Trophoblast cell (in vitro differentiated cells and primary cell): ENCODE data around the gene ONECUT1.

Source experiments
- DNase-seq, 2 donors: peaks; one replicate each; pipeline ENCODE4 v3.0.0-alpha.2; 2016
- H2AFZ ChIP-seq: 2 replicates; pipeline ENCODE4 v1.6.1; 2013; ENCODE audit warnings: low read length, moderate library complexity, mild to moderate bottlenecking; ENCODE audit not compliant: insufficient read depth, poor library complexity
- H2AK5ac ChIP-seq: 2 replicates; pipeline ENCODE4 v1.6.1; 2013; ENCODE audit warnings: mild to moderate bottlenecking, low read length
- H2BK120ac ChIP-seq: 2 replicates; pipeline ENCODE4 v1.6.1; 2013; ENCODE audit warnings: low read length, mild to moderate bottlenecking, moderate library complexity; ENCODE audit not compliant: insufficient read depth, poor library complexity
- H2BK12ac ChIP-seq: 2 replicates; pipeline ENCODE4 v1.6.1; 2013; ENCODE audit warnings: mild to moderate bottlenecking, low read length, moderate library complexity
- H2BK5ac ChIP-seq: 2 replicates; pipeline ENCODE4 v1.6.1; 2013; ENCODE audit warnings: low read length, low read depth, moderate library complexity, mild to moderate bottlenecking; ENCODE audit not compliant: poor library complexity
- H3K14ac ChIP-seq: 2 replicates; pipeline ENCODE4 v1.6.1; 2013; ENCODE audit warnings: mild to moderate bottlenecking, low read length
- H3K18ac ChIP-seq: 2 replicates; pipeline ENCODE4 v1.6.1; 2013; ENCODE audit warnings: mild to moderate bottlenecking, low read length
- H3K23ac ChIP-seq: 2 replicates; pipeline ENCODE4 v1.6.1; 2013; ENCODE audit warnings: low read length
- H3K27ac ChIP-seq: 2 replicates; pipeline ENCODE4 v1.5.1; 2013; ENCODE audit warnings: low read depth, mild to moderate bottlenecking, inconsistent platforms, low read length, moderate library complexity
- H3K27me3 ChIP-seq: 2 replicates; pipeline ENCODE4 v1.6.1; 2013; ENCODE audit warnings: inconsistent platforms, mild to moderate bottlenecking, low read length, moderate library complexity; ENCODE audit not compliant: insufficient read depth
- H3K36me3 ChIP-seq, 2 experiments: 1 replicate in 1 of 2; 2 replicates in 1 of 2; pipeline ENCODE4 v1.6.1; 2013; ENCODE audit warnings: low read length in 2 of 2, mild to moderate bottlenecking in 2 of 2, moderate library complexity in 1 of 2; ENCODE audit not compliant: insufficient read depth in 2 of 2, control insufficient read depth in 1 of 2
- H3K4ac ChIP-seq: 2 replicates; pipeline ENCODE4 v1.6.1; 2013; ENCODE audit warnings: low read depth, mild to moderate bottlenecking, low read length, moderate library complexity
- H3K4me1 ChIP-seq, 2 experiments: 1 replicate in 1 of 2; 2 replicates in 1 of 2; pipeline ENCODE4 v1.6.1; 2013; ENCODE audit warnings: low read length in 2 of 2, mild to moderate bottlenecking in 2 of 2, moderate library complexity in 1 of 2; ENCODE audit not compliant: insufficient read depth in 2 of 2, control insufficient read depth in 1 of 2
- H3K4me2 ChIP-seq: 2 replicates; pipeline ENCODE4 v1.6.1; 2013; ENCODE audit warnings: inconsistent platforms, mild to moderate bottlenecking, low read length, moderate library complexity
- H3K4me3 ChIP-seq: 2 replicates; pipeline ENCODE4 v1.5.1; 2013; ENCODE audit warnings: mild to moderate bottlenecking, low read depth, low read length, inconsistent platforms
- H3K79me1 ChIP-seq: one replicate; pipeline ENCODE4 v1.6.1; 2013; ENCODE audit warnings: low read length
- H3K79me2 ChIP-seq: 2 replicates; pipeline ENCODE4 v1.6.1; 2013; ENCODE audit warnings: low read length, mild to moderate bottlenecking; ENCODE audit not compliant: control insufficient read depth, insufficient read depth, poor library complexity
- H3K9ac ChIP-seq: 2 replicates; pipeline ENCODE4 v1.6.1; 2013; ENCODE audit warnings: mild to moderate bottlenecking, low read length
- H3K9me3 ChIP-seq: 2 replicates; pipeline ENCODE4 v1.6.1; 2013; ENCODE audit warnings: low read depth, mild to moderate bottlenecking, control low read depth, inconsistent platforms, low read length; ENCODE audit not compliant: insufficient read depth
- H4K12ac ChIP-seq: 2 replicates; pipeline ENCODE4 v1.6.1; 2013; ENCODE audit warnings: low read depth, mild to moderate bottlenecking, low read length, moderate library complexity
- H4K8ac ChIP-seq: 2 replicates; pipeline ENCODE4 v1.6.1; 2013; ENCODE audit warnings: low read depth, mild to moderate bottlenecking, low read length, moderate library complexity
- H4K91ac ChIP-seq: one replicate; pipeline ENCODE4 v1.6.1; 2013; ENCODE audit warnings: low read depth, mild to moderate bottlenecking, low read length, moderate library complexity
- WGBS: extraction: QIAGEN DNeasy Blood & Tissue Kit; methylation state at CpG from one replicate; pipeline ENCODE4 v1.1.7; 2013; ENCODE audit warnings: missing lambda C conversion rate; ENCODE audit not compliant: insufficient read length, insufficient coverage; ENCODE audit errors: extremely low coverage; 5-methylcytosine and 5-hydroxymethylcytosine counted together

ONECUT1 gene

DNA sequence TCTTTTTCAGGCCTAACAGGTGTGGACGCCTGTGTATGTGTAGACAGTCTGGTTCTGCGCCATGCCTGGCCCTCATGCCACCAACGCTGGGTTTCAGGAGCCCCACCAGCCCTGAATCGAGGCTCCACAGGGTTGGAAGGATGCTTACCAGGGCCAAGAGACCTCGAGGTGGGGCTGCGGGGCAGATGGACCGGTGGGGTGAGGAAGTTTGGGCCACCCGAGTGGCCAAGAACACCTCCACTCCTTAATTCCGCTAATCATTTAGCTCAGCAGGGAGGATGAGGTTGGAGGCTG, 6.0 kb upstream of the ONECUT1 start:
- no peak for DNase-seq
- Histone ChIP-seq H3K27me3 (peaks cover 68% of the 10 kb centered on the region), H2AK5ac (no peak overlapping the region), H4K12ac (no peak overlapping the region), H3K23ac (no peak overlapping the region), H4K91ac (no peak overlapping the region), H2BK12ac (no peak overlapping the region), H3K9me3 (peaks cover 4% of the 10 kb centered on the region), H3K36me3 (no peaks in the 10 kb centered on the region), H3K4me2 (no peak overlapping the region), H2BK5ac (no peak overlapping the region), H3K27ac (no peak overlapping the region), H3K4me1 (peaks cover 0 to 1% of the 10 kb centered on the region in 2 experiments), H4K8ac (no peak overlapping the region), H3K79me1 (no peaks in the 10 kb centered on the region), H2AFZ (no peak overlapping the region), H3K18ac (no peak overlapping the region), H3K4ac (no peak overlapping the region), H3K14ac (no peak overlapping the region), H3K4me3 (no peak overlapping the region), H3K79me2 (no peaks in the 10 kb centered on the region), H2BK120ac (no peak overlapping the region), H3K9ac (no peak overlapping the region)
- no CpG with 5 or more reads among the region's 9 CpGs for WGBS

GRCh38 chr15:52795464-52796227, 5.5 kb upstream of the ONECUT1 start:
- Histone ChIP-seq H3K4me1 (peaks cover 0 to 4% of the 10 kb centered on the region in 2 experiments), H3K79me1 (no peaks in the 10 kb centered on the region), H3K4me3 (no peak overlapping the region), H2BK12ac (no peak overlapping the region), H3K4ac (no peak overlapping the region), H4K12ac (no peak overlapping the region), H3K79me2 (no peaks in the 10 kb centered on the region), H3K36me3 (no peaks in the 10 kb centered on the region), H3K27me3 (peaks cover 69% of the 10 kb centered on the region), H3K9me3 (peaks cover 5% of the 10 kb centered on the region), H2AFZ (no peak overlapping the region), H4K8ac (no peak overlapping the region), H2BK5ac (no peak overlapping the region), H3K9ac (no peak overlapping the region), H3K23ac (no peak overlapping the region), H3K14ac (no peak overlapping the region), H2AK5ac (no peak overlapping the region), H4K91ac (no peak overlapping the region), H2BK120ac (no peak overlapping the region), H3K18ac (no peak overlapping the region), H3K4me2 (no peak overlapping the region), H3K27ac (no peak overlapping the region)
- WGBS, result no CpG with 5 or more reads among the region's 31 CpGs
- no peak for DNase-seq

DNA sequence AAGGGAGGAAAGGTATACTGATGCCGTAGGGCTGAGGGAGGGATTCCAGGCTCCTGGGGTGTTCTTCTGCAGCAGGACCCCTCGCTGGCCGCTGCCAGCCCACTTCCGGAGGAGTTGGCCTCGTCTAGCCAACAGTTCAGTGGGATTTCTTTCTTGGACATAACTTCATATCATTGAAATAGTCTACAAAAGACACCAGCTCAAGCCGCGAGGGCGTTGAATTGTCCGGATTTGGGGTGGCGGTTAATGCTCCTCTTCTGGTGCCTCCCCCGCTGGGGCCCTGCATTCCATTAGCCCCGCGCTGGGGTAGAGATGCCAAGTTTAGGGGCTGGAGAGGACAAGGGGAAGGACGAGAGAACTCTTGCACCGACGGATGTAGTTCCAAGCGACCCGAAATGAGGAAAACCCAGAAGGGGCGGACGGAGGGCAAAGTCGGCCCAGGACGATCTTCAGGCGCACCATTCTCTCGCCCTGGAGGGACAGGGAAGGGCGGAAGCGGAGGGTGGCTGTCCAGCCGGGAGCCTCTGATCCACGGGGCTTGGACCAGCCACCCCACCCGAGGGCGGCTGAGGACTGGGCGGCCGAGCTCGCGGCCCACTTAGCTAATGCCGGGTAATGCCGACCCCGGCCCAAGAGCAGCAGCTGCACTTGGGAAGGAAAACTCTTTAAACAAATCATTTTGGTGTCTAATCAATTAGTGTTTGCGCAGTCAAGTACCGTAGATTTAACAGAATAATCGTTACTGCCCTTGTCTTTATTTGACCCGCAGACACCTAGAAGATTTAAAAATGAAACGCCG, 4.7 kb upstream of the ONECUT1 start:
- H3K79me1 ChIP-seq, result peaks cover 2% of the 10 kb centered on the region
- H3K9me3 ChIP-seq, result peaks cover 4% of the 10 kb centered on the region
- no CpG with 5 or more reads among the region's 43 CpGs for WGBS
- H2AFZ ChIP-seq, result no peak overlapping the region
- H3K4ac ChIP-seq, result no peak overlapping the region
- H3K18ac ChIP-seq, result no peak overlapping the region
- H4K8ac ChIP-seq, result no peak overlapping the region
- H3K4me3 ChIP-seq, result no peak overlapping the region
- H2BK5ac ChIP-seq, result no peak overlapping the region
- peaks cover 67% of the 10 kb centered on the region for H3K27me3 ChIP-seq
- no peak overlapping the region for H4K12ac ChIP-seq
- no peak overlapping the region for H3K27ac ChIP-seq
- H3K4me2 ChIP-seq, result no peak overlapping the region
- no peak overlapping the region for H2AK5ac ChIP-seq
- H2BK120ac ChIP-seq, result no peak overlapping the region
- no peak for DNase-seq
- no peak overlapping the region for H2BK12ac ChIP-seq
- H3K9ac ChIP-seq, result no peak overlapping the region
- H3K23ac ChIP-seq, result no peak overlapping the region
- peaks cover under 1 to 8% of the 10 kb centered on the region in 2 experiments for H3K4me1 ChIP-seq
- H3K79me2 ChIP-seq, result no peaks in the 10 kb centered on the region
- H3K14ac ChIP-seq, result no peak overlapping the region
- no peaks in the 10 kb centered on the region for H3K36me3 ChIP-seq
- no peak overlapping the region for H4K91ac ChIP-seq

DNA sequence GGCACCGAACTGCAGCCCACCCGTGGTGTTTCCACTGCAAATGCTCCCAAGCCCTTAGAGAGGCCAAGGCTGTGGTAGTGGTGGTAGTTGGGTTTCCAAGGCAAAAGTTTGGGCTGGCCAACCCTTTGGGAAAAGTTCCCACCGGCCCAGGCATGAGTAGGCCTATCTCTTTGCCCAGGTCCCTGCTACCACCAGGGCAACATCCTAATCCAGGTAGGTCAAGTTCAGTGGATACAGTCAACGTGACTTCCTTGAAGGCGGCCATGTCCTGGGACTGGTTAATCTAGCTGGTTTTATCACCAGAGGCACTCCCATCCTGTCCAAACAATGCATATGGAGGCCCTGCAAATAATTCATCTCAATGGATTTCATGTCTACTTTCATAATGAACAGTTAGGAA, 1.6 kb upstream of the ONECUT1 start:
- H3K4me2 ChIP-seq, result no peak overlapping the region
- no peak overlapping the region for H3K27ac ChIP-seq
- H3K9ac ChIP-seq, result no peak overlapping the region
- no peak overlapping the region for H3K14ac ChIP-seq
- no peak overlapping the region for H4K8ac ChIP-seq
- no peak overlapping the region for H4K91ac ChIP-seq
- H2AFZ ChIP-seq, result no peak overlapping the region
- DNase-seq, result no peak
- H3K4me3 ChIP-seq, result no peak overlapping the region
- H4K12ac ChIP-seq, result no peak overlapping the region
- no CpG with 5 or more reads among the region's 5 CpGs for WGBS
- H3K18ac ChIP-seq, result no peak overlapping the region
- H2BK5ac ChIP-seq, result no peak overlapping the region
- H3K4me1 ChIP-seq, result peaks cover 8 to 17% of the 10 kb centered on the region in 2 experiments
- H3K36me3 ChIP-seq, result no peaks in the 10 kb centered on the region
- H2AK5ac ChIP-seq, result no peak overlapping the region
- H3K23ac ChIP-seq, result no peak overlapping the region
- peaks cover 18% of the 10 kb centered on the region for H3K9me3 ChIP-seq
- no peaks in the 10 kb centered on the region for H3K79me2 ChIP-seq
- H3K27me3 ChIP-seq, result peaks cover 73% of the 10 kb centered on the region
- H2BK12ac ChIP-seq, result no peak overlapping the region
- H2BK120ac ChIP-seq, result no peak overlapping the region
- H3K4ac ChIP-seq, result no peak overlapping the region
- peaks cover 2% of the 10 kb centered on the region for H3K79me1 ChIP-seq
